ENCODE data around the gene EPG5.

EPG5 gene

GRCh38 chr18:45806226-45806625, 160.9 kb downstream of the EPG5 start:
- Histone ChIP-seq H3K9ac (ENCODE audit: low read depth, low read length) (no peak overlapping the region), H3K4me1 (ENCODE audit: control insufficient read depth, insufficient read depth, low read length) (no peaks in the 10 kb centered on the region)

GRCh38 chr18:45805551-45805950, 161.6 kb downstream of the EPG5 start:
- H3K9me3 ChIP-seq (ENCODE audit: control insufficient read depth, insufficient read depth, low read length) = no peaks in the 10 kb centered on the region
- H3K27me3 ChIP-seq (ENCODE audit: control insufficient read depth, insufficient read depth, low read length) = no peaks in the 10 kb centered on the region
- H3K4me1 ChIP-seq (ENCODE audit: control insufficient read depth, insufficient read depth, low read length) = no peaks in the 10 kb centered on the region
- no peak overlapping the region for H3K9ac ChIP-seq (ENCODE audit: low read depth, low read length)
- no peak overlapping the region for H3K4me3 ChIP-seq (ENCODE audit: low read depth, low read length)
- H3K36me3 ChIP-seq (ENCODE audit: control insufficient read depth, insufficient read depth, low read length) = no peaks in the 10 kb centered on the region

More at GRCh38 chr18:45806226-45806625, 160.9 kb downstream of the EPG5 start:
- no peaks in the 10 kb centered on the region for H3K9me3 ChIP-seq (ENCODE audit: control insufficient read depth, insufficient read depth, low read length)
- H3K36me3 ChIP-seq (ENCODE audit: control insufficient read depth, insufficient read depth, low read length) = no peaks in the 10 kb centered on the region
- H3K4me3 ChIP-seq (ENCODE audit: low read depth, low read length) = no peak overlapping the region
- no peaks in the 10 kb centered on the region for H3K27me3 ChIP-seq (ENCODE audit: control insufficient read depth, insufficient read depth, low read length)

- H3K36me3 ChIP-seq (ENCODE audit: control insufficient read depth, insufficient read depth, low read length) = no peaks in the 10 kb centered on the region
- no peaks in the 10 kb centered on the region for H3K4me1 ChIP-seq (ENCODE audit: control insufficient read depth, insufficient read depth, low read length)
- no peak overlapping the region for H3K4me3 ChIP-seq (ENCODE audit: low read depth, low read length)
- peaks cover 3% of the 10 kb centered on the region for H3K9me3 ChIP-seq (ENCODE audit: control insufficient read depth, insufficient read depth, low read length)
- H3K27me3 ChIP-seq (ENCODE audit: control insufficient read depth, insufficient read depth, low read length) = no peaks in the 10 kb centered on the region
- no peak overlapping the region for H3K9ac ChIP-seq (ENCODE audit: low read depth, low read length)
Observed at GRCh38 chr18:45802814-45803492, 164.2 kb downstream of the EPG5 start.

- H3K4me3 ChIP-seq (ENCODE audit: low read depth, low read length) = no peak overlapping the region
- no peaks in the 10 kb centered on the region for H3K36me3 ChIP-seq (ENCODE audit: control insufficient read depth, insufficient read depth, low read length)
- H3K27me3 ChIP-seq (ENCODE audit: control insufficient read depth, insufficient read depth, low read length) = no peaks in the 10 kb centered on the region
- no peak overlapping the region for H3K9ac ChIP-seq (ENCODE audit: low read depth, low read length)
- peaks cover 3% of the 10 kb centered on the region for H3K9me3 ChIP-seq (ENCODE audit: control insufficient read depth, insufficient read depth, low read length)
- H3K4me1 ChIP-seq (ENCODE audit: control insufficient read depth, insufficient read depth, low read length) = no peaks in the 10 kb centered on the region
Observed at GRCh38 chr18:45801416-45802004, 165.6 kb downstream of the EPG5 start.
